Measurements from ENCODE around the gene GPS1. TPM values are rescaled to one million over a fixed set of nuclear protein-coding genes. Genes with fewer than 3 reads are reported as not detected.

GPS1 gene
- total RNA-seq, 1 donor from 2014 or later, result 102 TPM

DNA sequence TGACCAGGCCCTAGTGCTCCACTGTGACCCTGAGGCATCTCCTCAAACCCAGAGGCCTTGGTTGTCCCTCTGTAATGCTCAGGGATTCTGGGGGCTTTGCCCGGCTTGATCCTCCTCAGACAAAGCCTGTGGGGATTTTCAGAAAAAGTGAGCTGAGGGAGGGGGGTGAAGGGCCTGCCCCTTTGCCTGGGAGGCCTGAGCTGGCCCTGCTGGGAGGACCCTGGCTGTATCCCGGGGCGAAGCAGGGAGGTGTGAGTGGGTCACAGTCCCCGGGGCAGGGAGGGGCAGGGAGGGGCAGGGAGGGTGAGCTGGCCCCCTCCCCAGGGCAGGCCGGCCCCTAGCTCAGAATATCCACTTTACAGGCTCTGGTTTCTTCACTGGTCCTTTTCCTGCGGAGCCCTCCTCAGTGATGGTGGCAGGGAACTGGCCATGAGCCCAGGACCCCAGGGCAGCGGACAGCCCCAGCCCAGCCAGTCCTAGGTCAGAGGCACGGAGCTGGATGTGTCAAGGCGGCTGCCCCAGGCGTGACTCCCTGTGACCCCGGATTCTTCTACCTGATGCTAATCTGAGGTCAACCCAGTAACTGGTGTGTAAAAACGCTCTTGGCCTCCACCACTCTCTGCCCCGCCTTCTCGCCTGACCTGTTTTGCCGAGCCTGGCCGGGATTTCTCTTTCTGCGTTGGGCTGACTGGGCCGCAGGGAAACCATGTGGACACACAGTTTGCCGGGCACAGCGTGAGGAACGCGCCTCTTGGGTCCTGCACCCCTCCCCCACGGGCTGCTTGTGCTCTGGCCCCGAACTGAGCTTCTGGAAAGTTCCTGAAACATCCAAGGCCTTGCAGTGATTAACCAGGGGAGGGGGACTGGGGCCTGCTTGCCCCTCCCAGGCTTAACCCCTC, 52.1 kb downstream of the GPS1 start:
- no peaks in the 10 kb centered on the region for H3K36me3 Mint-ChIP-seq (ENCODE audit: low read depth, unreplicated experiment)
- Histone ChIP-seq H3K36me3 (ENCODE audit: insufficient read depth, low read length) (no peaks in the 10 kb centered on the region), H3K9me3 (ENCODE audit: insufficient read depth, low read depth, low read length) (no peaks in the 10 kb centered on the region), H3K4me1 (ENCODE audit: insufficient read depth, low read length) (peaks cover 17% of the 10 kb centered on the region), H3K9ac (ENCODE audit: low read length) (no peak overlapping the region), H2AFZ (ENCODE audit: low read depth, low read length) (no peak overlapping the region), H3K79me2 (ENCODE audit: insufficient read depth, low read length) (no peaks in the 10 kb centered on the region), H3K27ac (ENCODE audit: low read depth, low read length) (no peak overlapping the region), H3K27me3 (ENCODE audit: insufficient read depth, low read length) (no peaks in the 10 kb centered on the region), H3K4me3 (ENCODE audit: insufficient read depth, low read depth, low read length) (no peak overlapping the region), H4K20me1 (ENCODE audit: insufficient read depth, low read length) (no peaks in the 10 kb centered on the region), H3K4me2 (ENCODE audit: low read length) (no peak overlapping the region)
- H3K9me3 Mint-ChIP-seq (ENCODE audit: unreplicated experiment), result no peaks in the 10 kb centered on the region
- FAIRE-seq (no peak), DNase-seq (ENCODE audit: low read depth) (no peak)
- peak overlapping the region; percentile 58 for H3K27ac Mint-ChIP-seq (ENCODE audit: unreplicated experiment)
- H3K4me1 Mint-ChIP-seq (ENCODE audit: low read depth, unreplicated experiment), result peaks cover 6% of the 10 kb centered on the region
- H3K4me3 Mint-ChIP-seq (ENCODE audit: unreplicated experiment), result no peak overlapping the region
- TF ChIP-seq EZH2 (IDR thresholded peaks at IDR 0.05; ENCODE audit: insufficient read depth, low read length), result no peak
- H3K27me3 Mint-ChIP-seq (ENCODE audit: low read depth, unreplicated experiment), result no peaks in the 10 kb centered on the region

DNA sequence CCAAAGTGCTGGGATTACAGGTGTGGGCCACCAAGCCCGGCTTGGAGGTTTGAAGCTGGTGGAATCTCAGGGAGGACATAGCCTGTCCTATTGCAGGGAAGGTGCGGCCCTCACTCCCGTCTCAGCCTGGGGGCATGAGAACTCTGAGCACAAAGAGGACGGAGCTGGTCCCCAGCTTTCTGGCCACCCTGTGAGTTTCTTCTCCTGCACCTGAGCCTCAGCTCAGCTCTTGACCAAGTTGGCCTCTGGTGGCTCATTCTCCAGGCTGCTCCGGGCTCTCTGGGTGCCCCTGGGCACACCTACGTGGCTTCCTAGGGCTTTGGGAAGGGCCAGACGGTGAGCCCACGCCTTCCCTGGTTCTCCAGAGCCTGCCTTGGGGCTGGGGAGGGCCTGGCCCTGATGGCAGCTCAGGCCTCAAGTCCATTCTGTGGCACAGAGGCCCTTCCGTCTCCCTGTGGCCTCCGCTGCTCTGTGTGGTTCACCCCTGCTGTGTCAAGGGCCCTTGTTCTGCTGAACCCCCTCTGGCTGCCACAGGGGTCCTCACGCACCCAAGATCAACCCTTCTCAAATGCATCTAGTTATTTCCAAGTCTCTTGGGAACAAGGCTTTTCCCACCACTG, 53.2 kb downstream of the GPS1 start:
- DNase-seq (ENCODE audit: low read depth), result no peak
- Histone ChIP-seq H3K4me1 (ENCODE audit: insufficient read depth, low read length) (peaks cover 6% of the 10 kb centered on the region), H3K36me3 (ENCODE audit: insufficient read depth, low read length) (no peaks in the 10 kb centered on the region), H3K9me3 (ENCODE audit: insufficient read depth, low read depth, low read length) (no peaks in the 10 kb centered on the region), H4K20me1 (ENCODE audit: insufficient read depth, low read length) (no peaks in the 10 kb centered on the region), H3K4me2 (ENCODE audit: low read length) (no peak overlapping the region), H3K27me3 (ENCODE audit: insufficient read depth, low read length) (no peaks in the 10 kb centered on the region), H3K9ac (ENCODE audit: low read length) (no peak overlapping the region), H3K79me2 (ENCODE audit: insufficient read depth, low read length) (no peaks in the 10 kb centered on the region), H2AFZ (ENCODE audit: low read depth, low read length) (no peak overlapping the region), H3K27ac (ENCODE audit: low read depth, low read length) (no peak overlapping the region), H3K4me3 (ENCODE audit: insufficient read depth, low read depth, low read length) (no peak overlapping the region)
- Mint-ChIP-seq H3K9me3 (ENCODE audit: unreplicated experiment) (no peaks in the 10 kb centered on the region), H3K4me3 (ENCODE audit: unreplicated experiment) (no peak overlapping the region), H3K4me1 (ENCODE audit: low read depth, unreplicated experiment) (peaks cover 4% of the 10 kb centered on the region), H3K27ac (ENCODE audit: unreplicated experiment) (no peak overlapping the region), H3K27me3 (ENCODE audit: low read depth, unreplicated experiment) (no peaks in the 10 kb centered on the region), H3K36me3 (ENCODE audit: low read depth, unreplicated experiment) (no peaks in the 10 kb centered on the region)
- no peak for TF ChIP-seq EZH2 (IDR thresholded peaks at IDR 0.05; ENCODE audit: insufficient read depth, low read length)
- TF ChIP-seq, protein P1, sequence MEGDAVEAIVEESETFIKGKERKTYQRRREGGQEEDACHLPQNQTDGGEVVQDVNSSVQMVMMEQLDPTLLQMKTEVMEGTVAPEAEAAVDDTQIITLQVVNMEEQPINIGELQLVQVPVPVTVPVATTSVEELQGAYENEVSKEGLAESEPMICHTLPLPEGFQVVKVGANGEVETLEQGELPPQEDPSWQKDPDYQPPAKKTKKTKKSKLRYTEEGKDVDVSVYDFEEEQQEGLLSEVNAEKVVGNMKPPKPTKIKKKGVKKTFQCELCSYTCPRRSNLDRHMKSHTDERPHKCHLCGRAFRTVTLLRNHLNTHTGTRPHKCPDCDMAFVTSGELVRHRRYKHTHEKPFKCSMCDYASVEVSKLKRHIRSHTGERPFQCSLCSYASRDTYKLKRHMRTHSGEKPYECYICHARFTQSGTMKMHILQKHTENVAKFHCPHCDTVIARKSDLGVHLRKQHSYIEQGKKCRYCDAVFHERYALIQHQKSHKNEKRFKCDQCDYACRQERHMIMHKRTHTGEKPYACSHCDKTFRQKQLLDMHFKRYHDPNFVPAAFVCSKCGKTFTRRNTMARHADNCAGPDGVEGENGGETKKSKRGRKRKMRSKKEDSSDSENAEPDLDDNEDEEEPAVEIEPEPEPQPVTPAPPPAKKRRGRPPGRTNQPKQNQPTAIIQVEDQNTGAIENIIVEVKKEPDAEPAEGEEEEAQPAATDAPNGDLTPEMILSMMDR (IDR thresholded peaks at IDR 0.05; ENCODE audit: insufficient read depth, low read depth, low read length), result no peak
- FAIRE-seq, result no peak

DNA sequence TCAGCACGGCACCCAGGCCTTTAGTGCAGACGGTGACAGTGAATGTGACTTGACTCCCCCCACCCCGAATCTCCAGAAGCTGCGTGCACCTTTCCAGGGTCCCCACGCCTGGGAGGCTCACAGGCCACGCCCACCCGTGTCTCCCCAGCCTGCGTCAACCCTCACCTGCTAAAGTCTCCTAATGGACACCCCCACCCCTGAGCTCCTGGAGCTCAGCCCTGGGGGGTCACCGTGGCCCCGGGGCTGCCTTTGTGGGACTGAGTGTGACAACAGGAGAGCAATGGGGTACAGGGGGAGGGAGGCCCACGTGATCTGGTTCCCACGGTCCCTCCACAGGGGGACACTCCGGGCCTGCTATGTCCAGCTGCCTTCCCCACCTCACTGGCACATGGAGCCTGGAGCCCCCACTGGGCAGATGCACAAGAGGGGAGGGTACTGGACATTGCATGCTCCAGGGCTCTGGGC, 53.8 kb downstream of the GPS1 start:
- Mint-ChIP-seq H3K4me1 (ENCODE audit: low read depth, unreplicated experiment) (no peaks in the 10 kb centered on the region), H3K9me3 (ENCODE audit: unreplicated experiment) (no peaks in the 10 kb centered on the region), H3K36me3 (ENCODE audit: low read depth, unreplicated experiment) (no peaks in the 10 kb centered on the region), H3K27me3 (ENCODE audit: low read depth, unreplicated experiment) (no peaks in the 10 kb centered on the region), H3K4me3 (ENCODE audit: unreplicated experiment) (no peak overlapping the region), H3K27ac (ENCODE audit: unreplicated experiment) (no peak overlapping the region)
- Histone ChIP-seq H4K20me1 (ENCODE audit: insufficient read depth, low read length) (no peaks in the 10 kb centered on the region), H3K79me2 (ENCODE audit: insufficient read depth, low read length) (no peaks in the 10 kb centered on the region), H3K4me3 (ENCODE audit: insufficient read depth, low read depth, low read length) (no peak overlapping the region), H3K9ac (ENCODE audit: low read length) (no peak overlapping the region), H3K4me1 (ENCODE audit: insufficient read depth, low read length) (peaks cover 6% of the 10 kb centered on the region), H3K27me3 (ENCODE audit: insufficient read depth, low read length) (no peaks in the 10 kb centered on the region), H3K4me2 (ENCODE audit: low read length) (no peak overlapping the region), H2AFZ (ENCODE audit: low read depth, low read length) (no peak overlapping the region), H3K27ac (ENCODE audit: low read depth, low read length) (no peak overlapping the region), H3K9me3 (ENCODE audit: insufficient read depth, low read depth, low read length) (no peaks in the 10 kb centered on the region), H3K36me3 (ENCODE audit: insufficient read depth, low read length) (no peaks in the 10 kb centered on the region)
- FAIRE-seq (no peak), DNase-seq (ENCODE audit: low read depth) (no peak)
- TF ChIP-seq, protein P1 (IDR thresholded peaks at IDR 0.05; ENCODE audit: insufficient read depth, low read depth, low read length), result no peak
- no peak for TF ChIP-seq EZH2 (IDR thresholded peaks at IDR 0.05; ENCODE audit: insufficient read depth, low read length)
